K562 (cell line): ENCODE data around the gene FGFBP2.

Experiments used
- FOXM1 ChIP-seq, 2 experiments: fragments of 450-650 bp in 1 of 2; sonication (generic) in 1 of 2; formaldehyde crosslinking in 1 of 2; IDR thresholded peaks; 2 replicates each; pipeline versions ENCODE4 v1.6.1 to v1.9.0; 2017 to 2022; ENCODE audit warnings: low read depth in 2 of 2, mild to moderate bottlenecking in 2 of 2, missing genetic modification reagents in 1 of 2, moderate library complexity in 1 of 2
- LARP7 ChIP-seq: fragments of 450-650 bp; IDR thresholded peaks from 2 replicates; pipeline ENCODE4 v1.6.1; 2016
- POLR2AphosphoS5 ChIP-seq: IDR thresholded peaks from 2 replicates; pipeline ENCODE4 v1.6.1; 2011; ENCODE audit warnings: mild to moderate bottlenecking, low read depth, low read length, moderate library complexity; ENCODE audit not compliant: control insufficient read depth, insufficient read depth
- RFX5 ChIP-seq: IDR thresholded peaks from 2 replicates; pipeline ENCODE4 v1.6.1; 2011; ENCODE audit warnings: low read depth, mild to moderate bottlenecking, improper control_type of control experiment, low read length
- ZBTB40 ChIP-seq, 2 experiments: fragments of 450-650 bp in 1 of 2; sonication (generic) in 1 of 2; formaldehyde crosslinking in 1 of 2; IDR thresholded peaks; 2 replicates each; pipeline versions ENCODE4 v1.7.1 to v1.9.0; 2016 to 2022; ENCODE audit warnings: inconsistent platforms in 1 of 2, mild to moderate bottlenecking in 1 of 2, missing genetic modification reagents in 1 of 2
- ZZZ3 ChIP-seq: fragments of 450-650 bp; IDR thresholded peaks from 2 replicates; pipeline ENCODE4 v1.6.1; 2016; ENCODE audit warnings: antibody characterized with exemption, mild to moderate bottlenecking, moderate library complexity

DNA sequence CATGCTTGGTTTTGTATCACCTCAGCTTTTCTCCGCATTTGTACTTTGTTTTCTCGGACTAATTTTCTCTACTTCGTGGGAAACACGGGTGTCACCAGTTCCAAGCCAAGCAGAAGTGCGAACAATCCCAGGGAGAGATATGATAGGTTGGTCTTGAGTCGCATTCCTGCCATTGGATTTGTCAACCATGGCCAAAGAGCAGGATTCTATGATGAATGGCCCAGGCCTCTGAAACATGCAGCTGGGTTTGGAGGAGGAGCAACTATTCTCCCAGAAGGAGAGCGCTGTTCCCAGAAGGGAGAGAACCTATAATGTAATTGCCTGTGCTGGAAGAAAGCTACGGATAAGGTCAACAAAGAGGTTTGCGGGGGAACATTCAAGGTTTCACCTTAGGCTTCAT, 14.1 kb downstream of the FGFBP2 start:
- no peak for TF ChIP-seq LARP7
- TF ChIP-seq POLR2AphosphoS5: no peak
- TF ChIP-seq RFX5: no peak
- TF ChIP-seq ZBTB40 (IDR thresholded peaks at IDR 0.05): no peak
- no peak for TF ChIP-seq ZBTB40 (CRISPR knock-in tag; IDR thresholded peaks at IDR 0.05)
- no peak for TF ChIP-seq FOXM1 (IDR thresholded peaks at IDR 0.05; ENCODE audit: low read depth)
- no peak for TF ChIP-seq FOXM1 (CRISPR knock-in tag; IDR thresholded peaks at IDR 0.05; ENCODE audit: low read depth)
- TF ChIP-seq ZZZ3: no peak
